ENCODE results near the gene CMIP.

Gene CMIP

GRCh38 chr16:81455720-81456494 lies 11.3 kb downstream of the CMIP start:
- Histone ChIP-seq H3K9me3 (ENCODE audit: insufficient read depth, low read length) (no peaks in the 10 kb centered on the region), H3K36me3 (ENCODE audit: insufficient read depth, insufficient read length, low read length) (peaks cover 70% of the 10 kb centered on the region), H3K27me3 (ENCODE audit: insufficient read depth, insufficient read length) (no peaks in the 10 kb centered on the region), H3K4me3 (ENCODE audit: insufficient read length, low read depth) (no peak overlapping the region), H3K9ac (ENCODE audit: insufficient read length, low read depth) (no peak overlapping the region), H3K4me1 (ENCODE audit: insufficient read depth, insufficient read length) (peaks cover 65% of the 10 kb centered on the region)
- TF ChIP-seq YY1 (IDR thresholded peaks at IDR 0.05; ENCODE audit: insufficient read depth, insufficient read length) (no peak), SUZ12 (IDR thresholded peaks at IDR 0.05; ENCODE audit: extremely low read depth, insufficient read depth, insufficient read length) (no peak), ZNF274 (IDR thresholded peaks at IDR 0.05; ENCODE audit: low read depth, low read length) (no peak)
- no peak for DNase-seq (ENCODE audit: low read depth, low spot score)

GRCh38 chr16:81456523-81457325 lies 12.1 kb downstream of the CMIP start:
- H3K27me3 ChIP-seq (ENCODE audit: insufficient read depth, insufficient read length): no peaks in the 10 kb centered on the region
- peaks cover 62% of the 10 kb centered on the region for H3K4me1 ChIP-seq (ENCODE audit: insufficient read depth, insufficient read length)
- H3K9ac ChIP-seq (ENCODE audit: insufficient read length, low read depth): no peak overlapping the region
- peaks cover 77% of the 10 kb centered on the region for H3K36me3 ChIP-seq (ENCODE audit: insufficient read depth, insufficient read length, low read length)
- TF ChIP-seq YY1 (IDR thresholded peaks at IDR 0.05; ENCODE audit: insufficient read depth, insufficient read length): no peak
- H3K4me3 ChIP-seq (ENCODE audit: insufficient read length, low read depth): no peak overlapping the region
- H3K9me3 ChIP-seq (ENCODE audit: insufficient read depth, low read length): no peaks in the 10 kb centered on the region
- DNase-seq (ENCODE audit: low read depth, low spot score): no peak

- peaks cover 54% of the 10 kb centered on the region for H3K4me1 ChIP-seq (ENCODE audit: insufficient read depth, insufficient read length)
- TF ChIP-seq ZNF274 (IDR thresholded peaks at IDR 0.05; ENCODE audit: low read depth, low read length) (no peak), YY1 (IDR thresholded peaks at IDR 0.05; ENCODE audit: insufficient read depth, insufficient read length) (no peak), SUZ12 (IDR thresholded peaks at IDR 0.05; ENCODE audit: extremely low read depth, insufficient read depth, insufficient read length) (no peak)
Observed at GRCh38 chr16:81457326-81458133, 12.9 kb downstream of the CMIP start.

GRCh38 chr16:81458149-81458669 lies 13.6 kb downstream of the CMIP start:
- no peak for TF ChIP-seq YY1 (IDR thresholded peaks at IDR 0.05; ENCODE audit: insufficient read depth, insufficient read length)
- no peak for TF ChIP-seq SUZ12 (IDR thresholded peaks at IDR 0.05; ENCODE audit: extremely low read depth, insufficient read depth, insufficient read length)
- TF ChIP-seq ZNF274 (IDR thresholded peaks at IDR 0.05; ENCODE audit: low read depth, low read length): no peak
- H3K36me3 ChIP-seq (ENCODE audit: insufficient read depth, insufficient read length, low read length): peaks cover 82% of the 10 kb centered on the region
- H3K27me3 ChIP-seq (ENCODE audit: insufficient read depth, insufficient read length): no peaks in the 10 kb centered on the region
- H3K4me1 ChIP-seq (ENCODE audit: insufficient read depth, insufficient read length): peaks cover 49% of the 10 kb centered on the region
- no peak overlapping the region for H3K9ac ChIP-seq (ENCODE audit: insufficient read length, low read depth)
- H3K9me3 ChIP-seq (ENCODE audit: insufficient read depth, low read length): no peaks in the 10 kb centered on the region
- H3K4me3 ChIP-seq (ENCODE audit: insufficient read length, low read depth): no peak overlapping the region
- DNase-seq (ENCODE audit: low read depth, low spot score): no peak

More at GRCh38 chr16:81457326-81458133, 12.9 kb downstream of the CMIP start:
- Histone ChIP-seq H3K9ac (ENCODE audit: insufficient read length, low read depth) (peak overlapping the region; percentile 6), H3K4me3 (ENCODE audit: insufficient read length, low read depth) (no peak overlapping the region), H3K36me3 (ENCODE audit: insufficient read depth, insufficient read length, low read length) (peaks cover 76% of the 10 kb centered on the region), H3K27me3 (ENCODE audit: insufficient read depth, insufficient read length) (no peaks in the 10 kb centered on the region), H3K9me3 (ENCODE audit: insufficient read depth, low read length) (no peaks in the 10 kb centered on the region)
- DNase-seq (ENCODE audit: low read depth, low spot score): no peak

GRCh38 chr16:81458827-81459598 lies 14.4 kb downstream of the CMIP start:
- Histone ChIP-seq H3K9me3 (ENCODE audit: insufficient read depth, low read length) (no peaks in the 10 kb centered on the region), H3K36me3 (ENCODE audit: insufficient read depth, insufficient read length, low read length) (peaks cover 83% of the 10 kb centered on the region), H3K4me3 (ENCODE audit: insufficient read length, low read depth) (no peak overlapping the region), H3K4me1 (ENCODE audit: insufficient read depth, insufficient read length) (peaks cover 44% of the 10 kb centered on the region), H3K9ac (ENCODE audit: insufficient read length, low read depth) (no peak overlapping the region), H3K27me3 (ENCODE audit: insufficient read depth, insufficient read length) (no peaks in the 10 kb centered on the region)
- no peak for DNase-seq (ENCODE audit: low read depth, low spot score)
- TF ChIP-seq SUZ12 (IDR thresholded peaks at IDR 0.05; ENCODE audit: extremely low read depth, insufficient read depth, insufficient read length) (no peak), YY1 (IDR thresholded peaks at IDR 0.05; ENCODE audit: insufficient read depth, insufficient read length) (no peak), ZNF274 (IDR thresholded peaks at IDR 0.05; ENCODE audit: low read depth, low read length) (no peak)

- H3K9ac ChIP-seq (ENCODE audit: insufficient read length, low read depth): no peak overlapping the region
Observed at GRCh38 chr16:81460075-81460474, 15.5 kb downstream of the CMIP start.

More at GRCh38 chr16:81460075-81460474, 15.5 kb downstream of the CMIP start:
- Histone ChIP-seq H3K4me3 (ENCODE audit: insufficient read length, low read depth) (no peak overlapping the region), H3K36me3 (ENCODE audit: insufficient read depth, insufficient read length, low read length) (peaks cover 83% of the 10 kb centered on the region), H3K9me3 (ENCODE audit: insufficient read depth, low read length) (no peaks in the 10 kb centered on the region), H3K27me3 (ENCODE audit: insufficient read depth, insufficient read length) (no peaks in the 10 kb centered on the region), H3K4me1 (ENCODE audit: insufficient read depth, insufficient read length) (peaks cover 44% of the 10 kb centered on the region)
- no peak for DNase-seq (ENCODE audit: low read depth, low spot score)
- TF ChIP-seq SUZ12 (IDR thresholded peaks at IDR 0.05; ENCODE audit: extremely low read depth, insufficient read depth, insufficient read length) (no peak), YY1 (IDR thresholded peaks at IDR 0.05; ENCODE audit: insufficient read depth, insufficient read length) (no peak), ZNF274 (IDR thresholded peaks at IDR 0.05; ENCODE audit: low read depth, low read length) (no peak)

All from NT2/D1 (cell line).